SK-N-SH (cell line): Measurements from ENCODE around the gene UNC79. TPM values are rescaled to one million over a fixed set of nuclear protein-coding genes. Genes with fewer than 3 reads are reported as not detected.

ENCODE experiments used
- CTCF ChIA-PET: fragments of 300-600, 350-600 bp; formaldehyde crosslinking; extraction: SDS; loops from one replicate; lab custom pipeline; 2021; lab: Yijun Ruan, JAX
- POLR2A ChIA-PET: fragments of 350-600 bp; sonication (Branson Sonifier 250); formaldehyde crosslinking; extraction: SDS; loops from one replicate; lab custom pipeline; 2020; ENCODE audit warnings: antibody characterized with exemption, inconsistent platforms; lab: Yijun Ruan, JAX
- DNase-seq: peaks from one replicate; pipeline ENCODE4 v3.0.0; 2012
- H2AFZ ChIP-seq: fragments of 200-600 bp; sonication (generic); 2 replicates; pipeline ENCODE4 v1.8.1; 2016; ENCODE audit warnings: antibody characterized with exemption, mild to moderate bottlenecking, low read depth
- H3F3A ChIP-seq: fragments of 200-600 bp; sonication (generic); replicated peaks from 2 replicates; pipeline ENCODE3; 2016; ENCODE audit warnings: antibody characterized with exemption, mild to moderate bottlenecking; ENCODE audit not compliant: insufficient read depth
- H3K27ac ChIP-seq, 2 experiments: fragments of 200-500 bp in 1 of 2; fragments of 200-600 bp in 1 of 2; sonication (Bioruptor generic) in 1 of 2; sonication (generic), shearing (Covaris generic) in 1 of 2; 2 replicates each; pipeline versions ENCODE4 v1.5.1 to v1.6.1; 2014 to 2016; ENCODE audit warnings: low read depth in 2 of 2, inconsistent platforms in 1 of 2, low read length in 1 of 2, mild to moderate bottlenecking in 1 of 2, mixed read lengths in 1 of 2
- H3K27me3 ChIP-seq: fragments of 200-600 bp; sonication (generic), shearing (Covaris generic); 2 replicates; pipeline ENCODE4 v1.6.1; 2016; ENCODE audit warnings: mixed run types; ENCODE audit not compliant: insufficient read depth
- H3K36me3 ChIP-seq, 2 experiments: fragments of 200-500 bp in 1 of 2; fragments of 200-600 bp in 1 of 2; sonication (Bioruptor generic) in 1 of 2; sonication (generic) in 1 of 2; replicated peaks in 1 of 2; 2 replicates each; pipeline versions ENCODE3 to v1.5.1; 2014 to 2016; ENCODE audit warnings: low read length in 1 of 2, mild to moderate bottlenecking in 1 of 2; ENCODE audit not compliant: insufficient read depth in 2 of 2, control insufficient read depth in 1 of 2
- H3K4me1 ChIP-seq, 2 experiments: fragments of 200-500 bp in 1 of 2; fragments of 200-600 bp in 1 of 2; sonication (Bioruptor generic) in 1 of 2; sonication (generic), shearing (Covaris generic) in 1 of 2; 2 replicates each; pipeline versions ENCODE4 v1.5.1 to v1.6.1; 2014 to 2016; ENCODE audit warnings: low read depth in 1 of 2, low read length in 1 of 2, mixed run types in 1 of 2; ENCODE audit not compliant: insufficient read depth in 2 of 2, control insufficient read depth in 1 of 2
- H3K4me2 ChIP-seq: fragments of 200-600 bp; sonication (generic), shearing (Covaris generic); 2 replicates; pipeline ENCODE4 v1.6.1; 2017; ENCODE audit warnings: mixed run types
- H3K4me3 ChIP-seq, 2 experiments: fragments of 200-500 bp in 1 of 2; fragments of 200-600 bp in 1 of 2; sonication (Bioruptor generic) in 1 of 2; sonication (generic), shearing (Covaris generic) in 1 of 2; 2 replicates each; pipeline versions ENCODE4 v1.5.1 to v1.8.1; 2014 to 2016; ENCODE audit warnings: low read depth in 2 of 2, inconsistent platforms in 1 of 2, low read length in 1 of 2, mild to moderate bottlenecking in 1 of 2, mixed read lengths in 1 of 2, moderate library complexity in 1 of 2
- H3K79me2 ChIP-seq: fragments of 200-600 bp; sonication (generic); 2 replicates; pipeline ENCODE4 v1.8.1; 2017; ENCODE audit warnings: mild to moderate bottlenecking; ENCODE audit not compliant: insufficient read depth
- H3K9ac ChIP-seq: fragments of 200-600 bp; sonication (generic); 2 replicates; pipeline ENCODE4 v1.6.1; 2017; ENCODE audit warnings: mixed run types
- H3K9me2 ChIP-seq: fragments of 200-600 bp; sonication (generic); 2 replicates; pipeline ENCODE4 v1.6.1; 2017; ENCODE audit warnings: mixed run types
- H3K9me3 ChIP-seq: fragments of 200-600 bp; sonication (generic); 2 replicates; pipeline ENCODE4 v1.6.1; 2017; ENCODE audit warnings: mixed run types, mild to moderate bottlenecking, moderate library complexity
- H4K20me1 ChIP-seq: fragments of 200-600 bp; sonication (generic); 2 replicates; pipeline ENCODE4 v1.6.1; 2017; ENCODE audit warnings: mild to moderate bottlenecking, mixed run types; ENCODE audit not compliant: insufficient read depth
- CHD2 ChIP-seq: fragments of 150-350 bp; IDR thresholded peaks from 2 replicates; pipeline ENCODE4 v1.6.1; 2018; ENCODE audit warnings: low read length; ENCODE audit not compliant: partially characterized antibody
- ELF1 ChIP-seq: IDR thresholded peaks from 2 replicates; pipeline ENCODE4 v1.4.0; 2012
- EP300 ChIP-seq, 2 experiments: IDR thresholded peaks; 2 replicates each; pipeline versions ENCODE4 v1.4.0 to v1.6.1; 2012; ENCODE audit warnings: borderline replicate concordance in 1 of 2, low read depth in 1 of 2, low read length in 1 of 2
- FOSL2 ChIP-seq: IDR thresholded peaks from 2 replicates; pipeline ENCODE4 v1.4.0; 2012; ENCODE audit warnings: low read depth, mild to moderate bottlenecking, moderate library complexity, borderline replicate concordance
- FOXJ3 ChIP-seq: sonication (generic); formaldehyde crosslinking; IDR thresholded peaks from 2 replicates; pipeline ENCODE4 v1.5.1; 2020; ENCODE audit warnings: mild to moderate bottlenecking, missing genetic modification reagents
- FOXM1 ChIP-seq: IDR thresholded peaks from 2 replicates; pipeline ENCODE4 v1.4.0; 2012; ENCODE audit warnings: low read depth, mild to moderate bottlenecking
- GABPA ChIP-seq: IDR thresholded peaks from 2 replicates; pipeline ENCODE4 v1.4.0; 2012; ENCODE audit warnings: low read depth, mild to moderate bottlenecking
- MEF2A ChIP-seq: IDR thresholded peaks from 2 replicates; pipeline ENCODE4 v1.4.0; 2012; ENCODE audit warnings: low read depth, borderline replicate concordance
- POLR2AphosphoS5 ChIP-seq: IDR thresholded peaks from 2 replicates; pipeline ENCODE4 v1.6.1; 2012; ENCODE audit warnings: low read depth, low read length
- RAD21 ChIP-seq: IDR thresholded peaks from 2 replicates; pipeline ENCODE4 v1.6.1; 2012; ENCODE audit warnings: mild to moderate bottlenecking, low read length
- RFX5 ChIP-seq: IDR thresholded peaks from 2 replicates; pipeline ENCODE4 v1.6.1; 2012; ENCODE audit warnings: mild to moderate bottlenecking, improper control_type of control experiment, low read length
- SIN3A ChIP-seq: IDR thresholded peaks from 2 replicates; pipeline ENCODE4 v1.6.1; 2012; ENCODE audit warnings: low read depth, mild to moderate bottlenecking, low read length, moderate library complexity, borderline replicate concordance
- SMC3 ChIP-seq: IDR thresholded peaks from 2 replicates; pipeline ENCODE4 v1.6.1; 2012; ENCODE audit warnings: low read depth, low read length, improper control_type of control experiment
- TAF1 ChIP-seq: IDR thresholded peaks from 2 replicates; pipeline ENCODE4 v1.6.1; 2012; ENCODE audit warnings: low read depth, mild to moderate bottlenecking, low read length, moderate library complexity, borderline replicate concordance
- TEAD4 ChIP-seq: IDR thresholded peaks from 2 replicates; pipeline ENCODE4 v1.4.0; 2012; ENCODE audit warnings: mild to moderate bottlenecking, borderline replicate concordance; ENCODE audit not compliant: insufficient read depth
- WGBS: methylation state at CpG from one replicate; pipeline ENCODE4 v1.1.6; 2017; ENCODE audit warnings: low lambda C conversion rate; 5-methylcytosine and 5-hydroxymethylcytosine counted together
- polyA plus RNA-seq, 3 experiments: library from polyadenylated mRNA; depleted of rRNA; stranded (reverse); fragments of >200 nt; gene quantifications; 2 replicates each; pipeline ENCODE4 v1.2.3, GENCODE V29; 2012
- TF ChIP-seq, protein P1 (sequence below): fragments of 150-350 bp; IDR thresholded peaks from 2 replicates; pipeline ENCODE4 v1.6.1; 2016; ENCODE audit warnings: mild to moderate bottlenecking, low read depth, low read length
- TF ChIP-seq, protein P2 (sequence below): fragments of 150-350 bp; IDR thresholded peaks from 2 replicates; pipeline ENCODE4 v1.6.1; 2017; ENCODE audit warnings: antibody characterized with exemption, low read length, low read depth, borderline replicate concordance
- TF ChIP-seq, protein P3 (sequence below): IDR thresholded peaks from 2 replicates; pipeline ENCODE4 v1.4.0; 2012; ENCODE audit warnings: low read depth, borderline replicate concordance

The UNC79 gene
- polyA plus RNA-seq, 1 of the 3 experiments (the other 2 are of a cell fraction), result 0.10 TPM

DNA sequence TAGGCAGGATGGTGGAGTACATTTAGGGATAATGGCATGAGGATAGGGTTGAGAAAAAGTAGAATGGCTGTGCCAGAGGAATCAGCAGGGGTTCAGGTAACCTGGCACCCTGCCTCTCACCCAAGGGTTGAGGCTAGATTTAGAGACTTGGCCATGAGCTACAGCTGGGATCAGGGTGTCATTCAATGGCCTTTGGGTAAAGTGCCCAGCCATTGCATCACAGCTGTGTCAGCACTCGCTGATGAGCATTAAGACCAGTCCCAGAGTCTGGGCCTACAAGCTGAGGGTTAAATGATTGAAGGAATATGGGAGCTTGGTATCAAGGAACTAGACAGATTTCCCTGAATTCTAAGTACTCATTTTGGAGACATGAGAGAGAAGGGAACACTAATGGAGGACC is 243.6 kb downstream of the UNC79 start:
- TF ChIP-seq, protein P1, sequence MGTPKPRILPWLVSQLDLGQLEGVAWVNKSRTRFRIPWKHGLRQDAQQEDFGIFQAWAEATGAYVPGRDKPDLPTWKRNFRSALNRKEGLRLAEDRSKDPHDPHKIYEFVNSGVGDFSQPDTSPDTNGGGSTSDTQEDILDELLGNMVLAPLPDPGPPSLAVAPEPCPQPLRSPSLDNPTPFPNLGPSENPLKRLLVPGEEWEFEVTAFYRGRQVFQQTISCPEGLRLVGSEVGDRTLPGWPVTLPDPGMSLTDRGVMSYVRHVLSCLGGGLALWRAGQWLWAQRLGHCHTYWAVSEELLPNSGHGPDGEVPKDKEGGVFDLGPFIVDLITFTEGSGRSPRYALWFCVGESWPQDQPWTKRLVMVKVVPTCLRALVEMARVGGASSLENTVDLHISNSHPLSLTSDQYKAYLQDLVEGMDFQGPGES, result no peak
- TF ChIP-seq FOXJ3 (no peak), RFX5 (no peak), CHD2 (no peak), MEF2A (no peak), RAD21 (no peak), SMC3 (no peak), SIN3A (no peak), FOSL2 (no peak), POLR2AphosphoS5 (no peak), GABPA (no peak), ELF1 (no peak), TAF1 (no peak), EP300 (IDR thresholded peaks at IDR 0.05; ENCODE audit: borderline replicate concordance in 1 of 2, low read depth in 1 of 2, low read length in 1 of 2) (no peak), FOXM1 (no peak), TEAD4 (no peak)
- TF ChIP-seq, protein P2, sequence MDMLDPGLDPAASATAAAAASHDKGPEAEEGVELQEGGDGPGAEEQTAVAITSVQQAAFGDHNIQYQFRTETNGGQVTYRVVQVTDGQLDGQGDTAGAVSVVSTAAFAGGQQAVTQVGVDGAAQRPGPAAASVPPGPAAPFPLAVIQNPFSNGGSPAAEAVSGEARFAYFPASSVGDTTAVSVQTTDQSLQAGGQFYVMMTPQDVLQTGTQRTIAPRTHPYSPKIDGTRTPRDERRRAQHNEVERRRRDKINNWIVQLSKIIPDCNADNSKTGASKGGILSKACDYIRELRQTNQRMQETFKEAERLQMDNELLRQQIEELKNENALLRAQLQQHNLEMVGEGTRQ, result no peak
- TF ChIP-seq, protein P3, sequence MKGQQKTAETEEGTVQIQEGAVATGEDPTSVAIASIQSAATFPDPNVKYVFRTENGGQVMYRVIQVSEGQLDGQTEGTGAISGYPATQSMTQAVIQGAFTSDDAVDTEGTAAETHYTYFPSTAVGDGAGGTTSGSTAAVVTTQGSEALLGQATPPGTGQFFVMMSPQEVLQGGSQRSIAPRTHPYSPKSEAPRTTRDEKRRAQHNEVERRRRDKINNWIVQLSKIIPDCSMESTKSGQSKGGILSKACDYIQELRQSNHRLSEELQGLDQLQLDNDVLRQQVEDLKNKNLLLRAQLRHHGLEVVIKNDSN, result no peak
- CTCF ChIA-PET, result interaction anchor here (0.7 to 1.0 kb wide), 3 partner anchors 10 to 112 kb away, joined by 3 read pairs; no protein-coding TSS in a partner anchor
- H3K4me1 ChIP-seq, result no peaks in the 10 kb centered on the region

More for the DNA sequence above, 243.6 kb downstream of the UNC79 start:
- Histone ChIP-seq H3K4me2 (no peak overlapping the region), H3K9me3 (no peaks in the 10 kb centered on the region), H3K79me2 (no peaks in the 10 kb centered on the region), H4K20me1 (no peaks in the 10 kb centered on the region), H3K36me3 (no peaks in the 10 kb centered on the region), H3F3A (no peaks in the 10 kb centered on the region), H3K9me2 (no peaks in the 10 kb centered on the region), H3K27me3 (no peaks in the 10 kb centered on the region), H3K9ac (no peak overlapping the region), H3K4me3 (no peak overlapping the region), H2AFZ (no peak overlapping the region), H3K27ac (no peak overlapping the region)
- POLR2A ChIA-PET, result no interaction called here
- 33% methylated on average over 1 of the region's 1 CpG for WGBS
- DNase-seq, result no peak
